ENCODE data around the gene SELENON. TPM values are rescaled to one million over a fixed set of nuclear protein-coding genes. Genes with fewer than 3 reads are reported as not detected.

Gene SELENON
- total and polyA plus RNA-seq, 4 donors = 4.3 to 16.1 (median 9.0) TPM

DNA sequence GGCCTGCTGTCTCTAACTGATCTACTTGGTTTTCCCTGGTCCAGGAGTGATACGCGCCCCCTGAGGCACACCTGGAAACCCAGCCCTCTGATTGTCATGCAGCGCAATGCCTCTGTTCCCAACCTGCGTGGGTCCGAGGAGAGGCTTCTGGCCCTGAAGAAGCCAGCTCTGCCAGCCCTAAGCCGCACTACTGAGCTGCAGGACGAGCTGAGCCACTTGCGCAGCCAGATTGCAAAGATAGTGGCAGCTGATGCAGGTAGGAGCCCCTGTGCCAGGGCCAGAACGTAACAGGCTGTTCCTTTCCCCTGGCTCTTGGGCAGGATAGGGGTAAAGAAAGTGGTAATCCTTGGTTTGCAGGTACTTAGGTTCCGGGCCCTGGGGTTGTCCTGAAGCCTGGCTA is 26.6 kb downstream of the SELENON start:
- no peak overlapping the region for H3K9ac ChIP-seq (ENCODE audit: low read depth in 1 of 2, low read length in 2 of 2)
- TF ChIP-seq SP1 (IDR thresholded peaks at IDR 0.05) (no peak), JUND (IDR thresholded peaks at IDR 0.05) (no peak), HNF4G (IDR thresholded peaks at IDR 0.05) (no peak), RXRA (IDR thresholded peaks at IDR 0.05) (no peak), FOXA2 (IDR thresholded peaks at IDR 0.05) (no peak), EGR1 (IDR thresholded peaks at IDR 0.05; ENCODE audit: low read depth in 2 of 2) (no peak), GABPA (IDR thresholded peaks at IDR 0.05 in 1 of 2, conservative IDR thresholded peaks at IDR 0.05 in 1 of 2) (no peak), TAF1 (conservative IDR thresholded peaks at IDR 0.05) (no peak), NR2F2 (IDR thresholded peaks at IDR 0.05) (no peak), HNF4A (conservative IDR thresholded peaks at IDR 0.05) (no peak), RAD21 (IDR thresholded peaks at IDR 0.05) (no peak), FOXA1 (IDR thresholded peaks at IDR 0.05) (no peak)
- TF ChIP-seq, protein P1, sequence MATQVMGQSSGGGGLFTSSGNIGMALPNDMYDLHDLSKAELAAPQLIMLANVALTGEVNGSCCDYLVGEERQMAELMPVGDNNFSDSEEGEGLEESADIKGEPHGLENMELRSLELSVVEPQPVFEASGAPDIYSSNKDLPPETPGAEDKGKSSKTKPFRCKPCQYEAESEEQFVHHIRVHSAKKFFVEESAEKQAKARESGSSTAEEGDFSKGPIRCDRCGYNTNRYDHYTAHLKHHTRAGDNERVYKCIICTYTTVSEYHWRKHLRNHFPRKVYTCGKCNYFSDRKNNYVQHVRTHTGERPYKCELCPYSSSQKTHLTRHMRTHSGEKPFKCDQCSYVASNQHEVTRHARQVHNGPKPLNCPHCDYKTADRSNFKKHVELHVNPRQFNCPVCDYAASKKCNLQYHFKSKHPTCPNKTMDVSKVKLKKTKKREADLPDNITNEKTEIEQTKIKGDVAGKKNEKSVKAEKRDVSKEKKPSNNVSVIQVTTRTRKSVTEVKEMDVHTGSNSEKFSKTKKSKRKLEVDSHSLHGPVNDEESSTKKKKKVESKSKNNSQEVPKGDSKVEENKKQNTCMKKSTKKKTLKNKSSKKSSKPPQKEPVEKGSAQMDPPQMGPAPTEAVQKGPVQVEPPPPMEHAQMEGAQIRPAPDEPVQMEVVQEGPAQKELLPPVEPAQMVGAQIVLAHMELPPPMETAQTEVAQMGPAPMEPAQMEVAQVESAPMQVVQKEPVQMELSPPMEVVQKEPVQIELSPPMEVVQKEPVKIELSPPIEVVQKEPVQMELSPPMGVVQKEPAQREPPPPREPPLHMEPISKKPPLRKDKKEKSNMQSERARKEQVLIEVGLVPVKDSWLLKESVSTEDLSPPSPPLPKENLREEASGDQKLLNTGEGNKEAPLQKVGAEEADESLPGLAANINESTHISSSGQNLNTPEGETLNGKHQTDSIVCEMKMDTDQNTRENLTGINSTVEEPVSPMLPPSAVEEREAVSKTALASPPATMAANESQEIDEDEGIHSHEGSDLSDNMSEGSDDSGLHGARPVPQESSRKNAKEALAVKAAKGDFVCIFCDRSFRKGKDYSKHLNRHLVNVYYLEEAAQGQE (IDR thresholded peaks at IDR 0.05) = no peak
- TF ChIP-seq, protein P2, sequence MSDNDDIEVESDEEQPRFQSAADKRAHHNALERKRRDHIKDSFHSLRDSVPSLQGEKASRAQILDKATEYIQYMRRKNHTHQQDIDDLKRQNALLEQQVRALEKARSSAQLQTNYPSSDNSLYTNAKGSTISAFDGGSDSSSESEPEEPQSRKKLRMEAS (IDR thresholded peaks at IDR 0.05) = no peak
- TF ChIP-seq, protein P3, sequence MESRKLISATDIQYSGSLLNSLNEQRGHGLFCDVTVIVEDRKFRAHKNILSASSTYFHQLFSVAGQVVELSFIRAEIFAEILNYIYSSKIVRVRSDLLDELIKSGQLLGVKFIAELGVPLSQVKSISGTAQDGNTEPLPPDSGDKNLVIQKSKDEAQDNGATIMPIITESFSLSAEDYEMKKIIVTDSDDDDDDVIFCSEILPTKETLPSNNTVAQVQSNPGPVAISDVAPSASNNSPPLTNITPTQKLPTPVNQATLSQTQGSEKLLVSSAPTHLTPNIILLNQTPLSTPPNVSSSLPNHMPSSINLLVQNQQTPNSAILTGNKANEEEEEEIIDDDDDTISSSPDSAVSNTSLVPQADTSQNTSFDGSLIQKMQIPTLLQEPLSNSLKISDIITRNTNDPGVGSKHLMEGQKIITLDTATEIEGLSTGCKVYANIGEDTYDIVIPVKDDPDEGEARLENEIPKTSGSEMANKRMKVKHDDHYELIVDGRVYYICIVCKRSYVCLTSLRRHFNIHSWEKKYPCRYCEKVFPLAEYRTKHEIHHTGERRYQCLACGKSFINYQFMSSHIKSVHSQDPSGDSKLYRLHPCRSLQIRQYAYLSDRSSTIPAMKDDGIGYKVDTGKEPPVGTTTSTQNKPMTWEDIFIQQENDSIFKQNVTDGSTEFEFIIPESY (IDR thresholded peaks at IDR 0.05) = no peak
- H3K4me1 ChIP-seq (ENCODE audit: control insufficient read depth in 4 of 4, insufficient read depth in 4 of 4, low read length in 3 of 4) = peaks cover under 1 to 14% (median 6%) of the 10 kb centered on the region in 4 donors
- H3K36me3 ChIP-seq (ENCODE audit: control insufficient read depth in 4 of 4, insufficient read depth in 3 of 4, low read depth in 1 of 4, low read length in 3 of 4) = peaks cover 15 to 53% (median 47%) of the 10 kb centered on the region in 4 donors
- no peak overlapping the region for H3K27ac ChIP-seq (ENCODE audit: low read depth in 1 of 2, low read length in 2 of 2)
- H3K27me3 ChIP-seq (ENCODE audit: control insufficient read depth in 4 of 4, insufficient read depth in 4 of 4, low read length in 3 of 4) = no peaks in the 10 kb centered on the region
- no peaks in the 10 kb centered on the region for H3K9me3 ChIP-seq (ENCODE audit: control insufficient read depth in 4 of 4, low read length in 3 of 4)
- no peak overlapping the region for H3K4me3 ChIP-seq (ENCODE audit: low read depth in 1 of 3, low read length in 3 of 3)
- WGBS = 98% methylated on average over 10 of the region's 10 CpGs
- DNase-seq (ENCODE audit: low spot score) = no peak

DNA sequence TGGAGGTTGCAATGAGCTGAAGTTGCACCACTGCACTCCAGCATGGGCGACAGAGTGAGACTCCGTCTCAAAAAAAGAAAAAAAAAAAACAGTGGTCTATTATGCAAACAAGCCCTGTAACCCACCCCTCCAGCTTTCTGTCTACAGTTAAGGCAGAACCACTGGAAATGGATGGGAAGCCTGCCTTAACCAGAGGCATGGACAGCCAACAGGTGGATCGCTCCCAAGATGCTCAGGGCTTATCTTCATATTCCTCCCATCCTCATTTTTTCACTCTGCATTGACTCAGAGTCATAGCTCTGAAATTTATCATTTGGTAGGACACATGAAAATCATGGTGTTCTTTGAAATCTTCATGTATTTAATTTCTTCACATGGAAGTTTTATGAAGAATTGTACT is 28.5 kb downstream of the SELENON start:
- H3K27ac ChIP-seq (ENCODE audit: low read depth in 1 of 2, low read length in 2 of 2) = no peak overlapping the region
- H3K27me3 ChIP-seq (ENCODE audit: control insufficient read depth in 4 of 4, insufficient read depth in 4 of 4, low read length in 3 of 4) = no peaks in the 10 kb centered on the region
- H3K9me3 ChIP-seq (ENCODE audit: control insufficient read depth in 4 of 4, low read length in 3 of 4) = no peaks in the 10 kb centered on the region
- H3K4me1 ChIP-seq (ENCODE audit: control insufficient read depth in 4 of 4, insufficient read depth in 4 of 4, low read length in 3 of 4) = peaks cover 0 to 4% (median 0%) of the 10 kb centered on the region in 4 donors
- no peak overlapping the region for H3K9ac ChIP-seq (ENCODE audit: low read depth in 1 of 2, low read length in 2 of 2)
- WGBS = 62% methylated on average over 3 of the region's 3 CpGs
- DNase-seq (ENCODE audit: low spot score) = no peak
- peaks cover 18 to 71% (median 65%) of the 10 kb centered on the region in 4 donors for H3K36me3 ChIP-seq (ENCODE audit: control insufficient read depth in 4 of 4, insufficient read depth in 3 of 4, low read depth in 1 of 4, low read length in 3 of 4)
- H3K4me3 ChIP-seq (ENCODE audit: low read depth in 1 of 3, low read length in 3 of 3) = no peak overlapping the region
- TF ChIP-seq SP1 (IDR thresholded peaks at IDR 0.05) = no peak
- TF ChIP-seq, protein P4, sequence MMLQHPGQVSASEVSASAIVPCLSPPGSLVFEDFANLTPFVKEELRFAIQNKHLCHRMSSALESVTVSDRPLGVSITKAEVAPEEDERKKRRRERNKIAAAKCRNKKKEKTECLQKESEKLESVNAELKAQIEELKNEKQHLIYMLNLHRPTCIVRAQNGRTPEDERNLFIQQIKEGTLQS (IDR thresholded peaks at IDR 0.05) = no peak
- TF ChIP-seq RXRA (IDR thresholded peaks at IDR 0.05) = no peak
- no peak for TF ChIP-seq RAD21 (IDR thresholded peaks at IDR 0.05)
- no peak for TF ChIP-seq YY1 (IDR thresholded peaks at IDR 0.05)
- no peak for TF ChIP-seq HNF4A (conservative IDR thresholded peaks at IDR 0.05)
- TF ChIP-seq, protein P2 (IDR thresholded peaks at IDR 0.05) = no peak
- TF ChIP-seq, protein P3 (IDR thresholded peaks at IDR 0.05) = no peak
- TF ChIP-seq EGR1 (IDR thresholded peaks at IDR 0.05; ENCODE audit: low read depth in 2 of 2) = no peak
- TF ChIP-seq, protein P5, sequence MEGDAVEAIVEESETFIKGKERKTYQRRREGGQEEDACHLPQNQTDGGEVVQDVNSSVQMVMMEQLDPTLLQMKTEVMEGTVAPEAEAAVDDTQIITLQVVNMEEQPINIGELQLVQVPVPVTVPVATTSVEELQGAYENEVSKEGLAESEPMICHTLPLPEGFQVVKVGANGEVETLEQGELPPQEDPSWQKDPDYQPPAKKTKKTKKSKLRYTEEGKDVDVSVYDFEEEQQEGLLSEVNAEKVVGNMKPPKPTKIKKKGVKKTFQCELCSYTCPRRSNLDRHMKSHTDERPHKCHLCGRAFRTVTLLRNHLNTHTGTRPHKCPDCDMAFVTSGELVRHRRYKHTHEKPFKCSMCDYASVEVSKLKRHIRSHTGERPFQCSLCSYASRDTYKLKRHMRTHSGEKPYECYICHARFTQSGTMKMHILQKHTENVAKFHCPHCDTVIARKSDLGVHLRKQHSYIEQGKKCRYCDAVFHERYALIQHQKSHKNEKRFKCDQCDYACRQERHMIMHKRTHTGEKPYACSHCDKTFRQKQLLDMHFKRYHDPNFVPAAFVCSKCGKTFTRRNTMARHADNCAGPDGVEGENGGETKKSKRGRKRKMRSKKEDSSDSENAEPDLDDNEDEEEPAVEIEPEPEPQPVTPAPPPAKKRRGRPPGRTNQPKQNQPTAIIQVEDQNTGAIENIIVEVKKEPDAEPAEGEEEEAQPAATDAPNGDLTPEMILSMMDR (IDR thresholded peaks at IDR 0.05; ENCODE audit: low read depth, low read length, missing input control) = no peak
- no peak for TF ChIP-seq FOXA2 (IDR thresholded peaks at IDR 0.05)
- TF ChIP-seq HNF4G (IDR thresholded peaks at IDR 0.05) = no peak
- no peak for TF ChIP-seq FOXA1 (IDR thresholded peaks at IDR 0.05)
- no peak for TF ChIP-seq GABPA (IDR thresholded peaks at IDR 0.05 in 1 of 2, conservative IDR thresholded peaks at IDR 0.05 in 1 of 2)
- TF ChIP-seq JUND (IDR thresholded peaks at IDR 0.05) = no peak
- TF ChIP-seq TAF1 (conservative IDR thresholded peaks at IDR 0.05) = no peak

Data from liver (tissue), 9 donors.